Measurements from ENCODE around the gene ZBTB39.

DNA sequence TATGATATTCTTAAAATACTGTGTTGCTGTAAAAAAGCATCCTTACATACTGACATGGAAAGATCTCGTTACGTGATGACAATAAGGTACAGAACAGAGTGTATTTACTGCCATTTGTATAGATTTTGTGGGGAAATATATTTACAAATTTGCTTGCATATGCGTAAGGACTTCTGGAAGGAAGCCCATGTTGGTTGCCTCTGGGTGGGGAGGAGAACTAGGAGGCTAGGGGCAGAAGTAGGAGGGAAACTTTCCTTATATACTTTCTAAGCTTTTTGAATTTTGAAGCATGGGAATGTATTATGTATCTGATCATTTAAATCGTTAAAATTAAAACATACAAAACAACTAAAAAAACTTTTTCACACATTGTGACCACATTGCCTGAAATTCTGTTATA is 33.9 kb upstream of the ZBTB39 start:
- TF ChIP-seq, protein P1, sequence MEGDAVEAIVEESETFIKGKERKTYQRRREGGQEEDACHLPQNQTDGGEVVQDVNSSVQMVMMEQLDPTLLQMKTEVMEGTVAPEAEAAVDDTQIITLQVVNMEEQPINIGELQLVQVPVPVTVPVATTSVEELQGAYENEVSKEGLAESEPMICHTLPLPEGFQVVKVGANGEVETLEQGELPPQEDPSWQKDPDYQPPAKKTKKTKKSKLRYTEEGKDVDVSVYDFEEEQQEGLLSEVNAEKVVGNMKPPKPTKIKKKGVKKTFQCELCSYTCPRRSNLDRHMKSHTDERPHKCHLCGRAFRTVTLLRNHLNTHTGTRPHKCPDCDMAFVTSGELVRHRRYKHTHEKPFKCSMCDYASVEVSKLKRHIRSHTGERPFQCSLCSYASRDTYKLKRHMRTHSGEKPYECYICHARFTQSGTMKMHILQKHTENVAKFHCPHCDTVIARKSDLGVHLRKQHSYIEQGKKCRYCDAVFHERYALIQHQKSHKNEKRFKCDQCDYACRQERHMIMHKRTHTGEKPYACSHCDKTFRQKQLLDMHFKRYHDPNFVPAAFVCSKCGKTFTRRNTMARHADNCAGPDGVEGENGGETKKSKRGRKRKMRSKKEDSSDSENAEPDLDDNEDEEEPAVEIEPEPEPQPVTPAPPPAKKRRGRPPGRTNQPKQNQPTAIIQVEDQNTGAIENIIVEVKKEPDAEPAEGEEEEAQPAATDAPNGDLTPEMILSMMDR (conservative IDR thresholded peaks at IDR 0.05; ENCODE audit: low read depth, low read length) = no peak
- no peak for TF ChIP-seq EZH2phosphoT487 (IDR thresholded peaks at IDR 0.05; ENCODE audit: borderline replicate concordance, low read length)
